Measurements from ENCODE around the gene SMG6. TPM values are rescaled to one million over a fixed set of nuclear protein-coding genes. Genes with fewer than 3 reads are reported as not detected.

SMG6 gene
- total RNA-seq, 2 donors from 2014 or later: 48.3 to 51.6 TPM

DNA sequence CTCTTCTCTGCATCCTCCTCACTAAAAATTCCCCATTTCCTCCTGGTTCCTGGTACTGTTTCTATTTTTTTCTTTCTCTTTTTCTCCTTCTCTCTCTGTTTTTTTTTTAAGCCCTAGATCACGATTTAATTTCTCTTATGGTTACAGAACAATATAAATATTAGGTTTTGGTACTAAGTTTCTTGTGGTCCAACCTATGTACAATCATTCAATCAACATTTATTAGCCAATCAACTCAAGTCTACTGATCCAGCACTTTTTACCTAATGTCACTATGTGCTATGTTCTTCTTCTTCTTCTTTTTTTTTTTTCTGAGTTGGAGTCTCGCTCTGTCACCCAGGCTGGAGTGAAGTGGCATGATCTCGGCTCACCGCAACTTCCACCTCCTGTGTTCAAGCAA, 291.1 kb downstream of the SMG6 start:
- H3K9me3 ChIP-seq (ENCODE audit: control insufficient read depth, low read length, poor library complexity, severe bottlenecking): no peaks in the 10 kb centered on the region
- Mint-ChIP-seq H3K4me3 (no peak overlapping the region), H3K27me3 (peaks cover 25% of the 10 kb centered on the region), H3K4me1 (peaks cover 3% of the 10 kb centered on the region), H3K27ac (no peak overlapping the region), H3K36me3 (ENCODE audit: low read depth) (no peaks in the 10 kb centered on the region)
- no peak for DNase-seq
- no peak for ATAC-seq

DNA sequence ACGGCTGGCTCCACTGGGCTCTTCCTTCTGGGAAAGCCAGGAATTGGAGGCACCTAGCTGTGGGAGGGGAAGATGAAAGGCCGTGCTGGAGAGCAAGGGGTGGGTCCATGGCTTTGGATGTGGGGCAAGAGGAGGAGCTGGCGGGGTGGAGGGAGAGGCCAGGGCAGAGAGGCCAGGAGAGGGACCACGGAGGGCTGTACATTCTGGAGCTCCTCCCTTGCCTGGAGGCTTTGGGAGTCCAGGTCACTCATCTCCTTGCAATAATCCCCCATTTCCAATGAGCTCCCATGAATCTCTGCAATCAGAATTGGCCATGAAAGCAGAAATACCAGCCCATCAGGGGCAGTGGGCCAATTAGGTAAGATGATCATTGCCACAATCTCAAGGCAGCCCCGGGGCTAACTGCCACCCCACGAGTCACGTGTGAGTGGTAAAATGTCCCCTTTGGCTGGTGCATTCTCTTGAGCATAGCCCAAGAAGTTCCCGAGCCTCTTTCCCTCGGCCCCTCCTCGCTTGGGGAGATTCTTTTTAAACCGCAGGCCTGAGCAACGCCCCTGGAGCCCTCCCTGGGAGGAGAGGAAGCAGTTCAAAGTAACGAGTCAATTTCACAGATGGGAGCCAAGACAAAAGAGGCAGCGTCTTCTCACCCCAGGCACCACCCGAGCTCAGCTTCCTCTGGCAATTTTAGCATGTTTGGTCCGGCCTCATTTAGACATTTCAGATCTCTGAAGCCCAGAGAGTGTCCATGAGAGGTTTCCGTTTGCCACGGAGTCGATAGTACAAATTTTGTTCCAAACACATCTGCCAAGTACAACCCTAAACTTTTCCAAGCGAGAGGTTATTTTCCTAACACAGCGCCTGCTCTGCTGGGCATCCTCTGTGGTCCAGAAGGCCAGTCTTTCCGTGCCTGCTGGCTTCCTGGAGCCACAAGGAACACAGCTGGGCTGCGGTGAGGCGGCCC, 291.9 kb downstream of the SMG6 start:
- Mint-ChIP-seq H3K27ac (no peak overlapping the region), H3K4me1 (peaks cover 3% of the 10 kb centered on the region), H3K27me3 (peaks cover 25% of the 10 kb centered on the region), H3K4me3 (no peak overlapping the region), H3K36me3 (ENCODE audit: low read depth) (no peaks in the 10 kb centered on the region)
- DNase-seq (no peak), ATAC-seq (no peak)
- no peaks in the 10 kb centered on the region for H3K9me3 ChIP-seq (ENCODE audit: control insufficient read depth, low read length, poor library complexity, severe bottlenecking)

Other genes with a start within 250 kb of the SMG6 start
- 1 to 10 TPM; 4.6 to 8.1 TPM for gene HIC1, start 248.7 kb downstream of the SMG6 start, total RNA-seq
- gene SRR, start 165 bp upstream of the SMG6 start, total RNA-seq: 1 to 10 TPM; 3.4 to 3.9 TPM
- 10 to 100 TPM; 24.9 to 35.4 TPM for gene TSR1, start 32.7 kb upstream of the SMG6 start, total RNA-seq
- 100 to 1,000 TPM; 119 to 128 TPM for gene SGSM2, start 33.7 kb upstream of the SMG6 start, total RNA-seq
- gene MNT, start 97.3 kb upstream of the SMG6 start, total RNA-seq: 100 to 1,000 TPM in 1 of 2 donors, 10 to 100 TPM in 1; 92.9 to 110 TPM
- 10 to 100 TPM; 34.4 to 38.8 TPM for gene METTL16, start 208.1 kb upstream of the SMG6 start, total RNA-seq

All from T-helper 17 cell (primary cell).